AG10803 (cell line): ENCODE data around the gene SLX1B.
"Not testable (repeated sequence)": the region's sequence is repeated elsewhere in the genome, so short reads cannot be mapped to it uniquely, and the experiment has no call there.

Experiments used
- DNase-seq: peaks from one replicate; pipeline ENCODE4 v3.0.0; 2010; ENCODE audit warnings: low read depth
- H3K4me3 ChIP-seq: 2 replicates; pipeline ENCODE4 v1.5.1; 2011; ENCODE audit warnings: mild to moderate bottlenecking, low read length, control low read depth

Gene SLX1B

GRCh38 chr16:29454269-29454668, at the start of gene SLX1B, which contains the start of gene BOLA2:
SLX1B (plus strand) TSS chr16:29454533.
BOLA2 (minus strand) TSS chr16:29454351; CDS start chr16:29454253, 98 bp downstream.
- H3K4me3 ChIP-seq, DNase-seq: not testable (repeated sequence)

- not testable (repeated sequence) for H3K4me3 ChIP-seq
- DNase-seq: peak; percentile 58
These were observed 49.1 kb upstream of the SLX1B start for GRCh38 chr16:29405249-29405648.

GRCh38 chr16:29423587-29423986, 30.7 kb upstream of the SLX1B start:
- not testable (repeated sequence) for DNase-seq, H3K4me3 ChIP-seq

DNA sequence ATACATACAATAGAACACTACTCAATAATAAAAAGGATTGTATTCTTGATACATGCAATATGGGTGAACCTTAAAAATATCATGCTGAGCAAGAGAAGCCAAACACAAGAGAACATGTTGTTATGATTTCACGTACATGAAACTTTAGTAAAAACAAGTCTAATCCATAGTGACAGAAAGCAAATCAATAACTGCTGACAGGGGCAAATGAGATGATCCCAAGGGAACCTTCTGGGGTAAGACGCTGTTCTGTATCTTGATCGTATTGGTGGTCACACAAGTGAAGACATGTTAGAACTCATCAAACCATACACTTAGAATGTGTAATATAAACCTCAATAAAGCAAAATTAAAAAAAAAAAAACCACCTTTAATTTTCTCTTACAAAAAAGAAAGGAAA, 28.9 kb upstream of the SLX1B start:
- not testable (repeated sequence) for DNase-seq, H3K4me3 ChIP-seq

DNA sequence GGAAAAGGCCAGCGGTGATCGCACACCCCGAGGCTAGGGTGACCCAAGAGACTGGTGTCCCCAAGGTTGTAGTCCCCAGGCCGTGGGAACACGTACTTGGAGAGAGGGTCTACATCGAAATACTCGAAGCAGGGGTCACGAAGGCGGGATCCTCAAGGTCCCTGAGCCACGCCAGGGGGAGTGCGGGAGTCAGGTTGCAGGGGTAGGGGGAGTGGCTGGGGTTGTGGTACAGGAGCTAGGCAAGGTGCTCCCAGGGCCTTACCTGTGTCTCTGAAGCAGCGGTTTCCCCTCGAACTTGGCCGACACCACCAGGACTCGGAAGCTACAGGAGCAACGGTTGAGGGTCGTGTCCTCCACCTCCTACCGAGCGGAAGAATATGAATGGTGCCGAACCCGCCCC, 579 bp upstream of the SLX1B start:
- H3K4me3 ChIP-seq, DNase-seq: not testable (repeated sequence)

DNA sequence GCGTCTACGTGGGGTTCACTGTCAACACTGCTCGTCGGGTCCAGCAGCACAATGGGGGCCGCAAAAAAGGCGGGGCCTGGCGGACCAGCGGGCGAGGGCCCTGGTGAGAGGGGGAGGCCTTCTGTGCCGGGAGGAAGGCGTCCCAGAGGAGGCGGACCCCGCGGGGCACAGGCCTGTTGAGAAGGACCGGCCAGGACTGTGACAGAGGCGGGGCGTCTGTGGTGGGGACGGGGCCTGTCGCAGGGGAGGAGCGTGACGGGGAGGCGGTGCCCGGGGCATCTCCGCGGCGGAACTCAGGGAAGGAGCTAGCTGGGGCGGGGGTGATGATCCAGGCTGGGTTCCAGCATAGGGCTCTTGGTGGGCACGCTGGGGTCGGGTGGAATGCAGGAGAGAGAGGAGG, 495 bp downstream of the SLX1B start:
- DNase-seq, H3K4me3 ChIP-seq: not testable (repeated sequence)

GRCh38 chr16:29457660-29458059, 3.3 kb downstream of the SLX1B start:
- DNase-seq: not testable (repeated sequence)

GRCh38 chr16:29459706-29460646, 5.6 kb downstream of the SLX1B start, which contains the start of gene SULT1A4:
SULT1A4 (plus strand) TSS chr16:29459913; CDS start chr16:29461386, 1,473 bp downstream.
- H3K4me3 ChIP-seq, DNase-seq: not testable (repeated sequence)

More at GRCh38 chr16:29457660-29458059, 3.3 kb downstream of the SLX1B start:
- not testable (repeated sequence) for H3K4me3 ChIP-seq

DNA sequence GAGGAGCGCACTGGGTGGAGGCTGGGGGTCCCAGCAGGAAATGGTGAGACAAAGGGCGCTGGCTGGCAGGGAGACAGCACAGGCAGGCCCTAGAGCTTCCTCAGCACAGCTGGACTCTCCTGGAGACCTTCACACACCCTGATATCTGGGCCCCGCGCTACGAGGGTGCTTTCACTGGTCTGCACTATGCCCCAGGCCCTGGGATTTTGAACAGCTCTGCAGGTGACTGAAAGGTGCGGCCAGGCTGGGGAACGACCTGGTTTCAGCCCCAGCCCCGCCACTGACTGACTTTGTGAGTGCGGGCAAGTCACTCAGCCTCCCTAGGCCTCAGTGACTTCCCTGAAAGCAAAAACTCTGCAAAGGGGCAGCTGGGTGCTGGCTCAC, 6.3 kb downstream of the SLX1B start:
- H3K4me3 ChIP-seq, DNase-seq: not testable (repeated sequence)

DNA sequence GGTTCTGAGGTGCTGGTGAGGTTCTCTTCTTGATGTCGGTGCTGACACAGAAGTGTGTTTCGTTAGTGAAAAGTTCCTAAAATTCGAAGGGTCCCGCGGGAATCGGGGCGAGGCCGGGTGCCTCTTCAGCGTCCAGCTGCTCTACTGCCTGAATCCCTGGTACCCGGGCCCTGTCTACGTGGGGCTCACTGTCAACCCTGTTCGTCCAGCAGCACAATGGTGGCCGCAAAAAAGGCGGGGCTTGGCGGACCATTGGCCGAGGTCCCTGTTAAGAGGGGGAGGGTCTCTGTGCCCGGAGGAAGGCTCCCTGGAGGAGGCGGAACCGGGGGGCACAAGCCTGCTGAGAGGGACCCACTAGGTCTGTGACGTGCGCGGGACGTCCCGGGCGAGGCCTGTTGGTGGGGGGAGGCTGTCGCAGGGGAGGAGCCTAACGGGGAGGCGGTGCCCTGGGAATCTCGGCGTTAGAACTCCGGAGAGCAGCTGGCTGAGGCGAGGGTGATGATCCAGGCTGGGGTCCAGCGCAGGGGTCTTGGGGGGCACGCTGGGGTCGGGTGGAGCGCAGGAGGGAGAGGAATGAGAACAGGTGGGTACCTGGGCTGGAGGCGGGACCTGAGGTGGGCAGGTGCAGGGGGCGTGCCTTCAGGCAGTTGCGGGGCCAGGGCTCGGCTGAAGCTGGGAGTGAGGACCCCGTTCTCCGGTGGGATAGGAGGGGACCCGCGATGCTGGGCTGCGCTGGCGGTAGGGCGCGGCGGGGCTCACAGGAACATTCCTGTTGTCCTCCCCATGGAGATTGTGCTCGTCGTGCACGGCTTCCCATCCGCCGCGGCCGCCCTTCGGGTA, 11.9 kb downstream of the SLX1B start:
- H3K4me3 ChIP-seq, DNase-seq: not testable (repeated sequence)

- not testable (repeated sequence) for DNase-seq, H3K4me3 ChIP-seq
These were observed 12.6 kb downstream of the SLX1B start for GRCh38 chr16:29466904-29467303.

- H3K4me3 ChIP-seq, DNase-seq: not testable (repeated sequence)
These were observed 13.5 kb downstream of the SLX1B start for GRCh38 chr16:29467654-29468366.

GRCh38 chr16:29469660-29470059, 15.3 kb downstream of the SLX1B start:
- not testable (repeated sequence) for H3K4me3 ChIP-seq, DNase-seq

- not testable (repeated sequence) for DNase-seq, H3K4me3 ChIP-seq
These were observed 17.7 kb downstream of the SLX1B start for GRCh38 chr16:29472065-29472464.

DNA sequence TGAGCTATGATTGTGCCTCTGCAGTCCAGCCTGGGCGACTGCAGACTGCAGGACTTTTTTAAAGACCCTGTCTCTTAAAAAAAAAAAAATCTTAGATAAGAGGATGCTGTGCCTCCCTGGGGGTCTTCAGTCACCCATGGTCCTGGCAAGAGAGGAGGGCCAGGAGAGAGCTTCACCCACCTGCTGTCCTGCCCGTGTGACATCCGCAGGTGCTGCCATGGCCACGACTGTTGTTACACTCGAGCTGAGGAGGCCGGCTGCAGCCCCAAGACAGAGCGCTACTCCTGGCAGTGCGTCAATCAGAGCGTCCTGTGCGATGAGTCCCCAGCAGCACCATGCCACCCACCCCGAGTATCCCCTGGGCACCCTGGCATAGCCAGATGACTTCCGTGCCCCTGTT, 27.9 kb downstream of the SLX1B start:
- DNase-seq, H3K4me3 ChIP-seq: not testable (repeated sequence)

- not testable (repeated sequence) for DNase-seq, H3K4me3 ChIP-seq
These were observed 52.0 kb downstream of the SLX1B start, which contains the start of gene NPIPB12 for GRCh38 chr16:29506308-29506707. NPIPB12 (minus strand) TSS chr16:29506408.
